Fibroblast of lung (primary cell): ENCODE measurements around the gene MED14. TPM values are rescaled to one million over a fixed set of nuclear protein-coding genes. Genes with fewer than 3 reads are reported as not detected.

Experiments used
- DNase-seq, 2 donors: peaks; one replicate each; pipeline versions ENCODE4 v3.0.0 to v3.0.0-alpha.2; 2010; ENCODE audit warnings: low read depth in 2 of 2
- H2AFZ ChIP-seq: 2 replicates; pipeline ENCODE4 v1.5.1; 2012; ENCODE audit warnings: low read length, control low read depth, inconsistent platforms
- H3K27ac ChIP-seq: 2 replicates; pipeline ENCODE4 v1.5.1; 2011; ENCODE audit warnings: low read length, control low read depth; ENCODE audit not compliant: insufficient read depth
- H3K27me3 ChIP-seq: 2 replicates; pipeline ENCODE4 v1.5.1; 2011; ENCODE audit warnings: mild to moderate bottlenecking, low read length; ENCODE audit not compliant: control insufficient read depth, insufficient read depth
- H3K36me3 ChIP-seq: 2 replicates; pipeline ENCODE4 v1.5.1; 2011; ENCODE audit warnings: low read length; ENCODE audit not compliant: control insufficient read depth, insufficient read depth
- H3K4me1 ChIP-seq: 2 replicates; pipeline ENCODE4 v1.5.1; 2011; ENCODE audit warnings: low read length; ENCODE audit not compliant: control insufficient read depth, insufficient read depth; ENCODE audit errors: extremely low read depth
- H3K4me2 ChIP-seq: 2 replicates; pipeline ENCODE4 v1.5.1; 2011; ENCODE audit warnings: low read length, control low read depth; ENCODE audit not compliant: insufficient read depth; ENCODE audit errors: extremely low read depth
- H3K4me3 ChIP-seq, 4 experiments: fragments of 200-600 bp in 1 of 4; sonication (generic) in 1 of 4; replicated peaks in 1 of 4; 2 replicates each; pipeline ENCODE4 v1.5.1; 2011 to 2016; ENCODE audit warnings: low read length in 4 of 4, low read depth in 3 of 4, mild to moderate bottlenecking in 3 of 4, control low read depth in 2 of 4, inconsistent platforms in 1 of 4, mixed read lengths in 1 of 4; ENCODE audit not compliant: insufficient read depth in 1 of 4; ENCODE audit errors: control extremely low read depth in 1 of 4
- H3K79me2 ChIP-seq: 2 replicates; pipeline ENCODE4 v1.5.1; 2012; ENCODE audit warnings: mild to moderate bottlenecking, low read length, inconsistent platforms; ENCODE audit not compliant: control insufficient read depth, insufficient read depth
- H3K9ac ChIP-seq: 2 replicates; pipeline ENCODE4 v1.5.1; 2011; ENCODE audit warnings: mild to moderate bottlenecking, low read length, control low read depth; ENCODE audit not compliant: insufficient read depth
- H3K9me3 ChIP-seq: 2 replicates; pipeline ENCODE4 v1.5.1; 2012; ENCODE audit warnings: low read depth, low read length; ENCODE audit not compliant: control insufficient read depth, insufficient read depth
- H4K20me1 ChIP-seq: 2 replicates; pipeline ENCODE4 v1.5.1; 2011; ENCODE audit warnings: low read length; ENCODE audit not compliant: control insufficient read depth, insufficient read depth; ENCODE audit errors: extremely low read depth
- EZH2 ChIP-seq: IDR thresholded peaks from 2 replicates; pipeline ENCODE4 v1.5.1; 2012; ENCODE audit warnings: low read length, control low read depth, mild to moderate bottlenecking; ENCODE audit errors: missing control alignments
- polyA plus RNA-seq, 2 donors: library from polyadenylated mRNA; depleted of rRNA in 1 of 2; stranded (reverse) in 1 of 2; unstranded in 1 of 2; fragments of >200 nt; gene quantifications; 2 replicates each; pipeline ENCODE4 v1.2.1, GENCODE V29; 2011 to 2012; ENCODE audit warnings: missing spikeins in 1 of 2
- total RNA-seq: library from RNA; depleted of rRNA; stranded (reverse); fragments of >200 nt; gene quantifications from 2 replicates; pipeline ENCODE4 v1.2.1, GENCODE V29; 2014
- TF ChIP-seq, protein P1 (sequence below), 2 donors: IDR thresholded peaks in 1 of 2; conservative IDR thresholded peaks in 1 of 2; 1 replicate in 1 of 2; 2 replicates in 1 of 2; pipeline ENCODE4 v1.5.1; 2011 to 2012; ENCODE audit warnings: low read length in 2 of 2, control low read depth in 1 of 2, inconsistent platforms in 1 of 2, low read depth in 1 of 2, mild to moderate bottlenecking in 1 of 2

The MED14 gene
- total and polyA plus RNA-seq, 2 donors (not counting 1 experiment from before 2014, with no cell fraction given) = 18.3 to 31.3 TPM

- H3K9ac ChIP-seq = no peak overlapping the region
- no peaks in the 10 kb centered on the region for H3K9me3 ChIP-seq
- DNase-seq = peak; percentile 19 to 61
- no peaks in the 10 kb centered on the region for H3K4me1 ChIP-seq
- no peaks in the 10 kb centered on the region for H3K79me2 ChIP-seq
- H3K4me2 ChIP-seq = no peak overlapping the region
- H2AFZ ChIP-seq = no peak overlapping the region
- H4K20me1 ChIP-seq = no peaks in the 10 kb centered on the region
- no peak overlapping the region for H3K4me3 ChIP-seq
- H3K36me3 ChIP-seq = no peaks in the 10 kb centered on the region
- H3K27me3 ChIP-seq = no peaks in the 10 kb centered on the region
- TF ChIP-seq, protein P1, sequence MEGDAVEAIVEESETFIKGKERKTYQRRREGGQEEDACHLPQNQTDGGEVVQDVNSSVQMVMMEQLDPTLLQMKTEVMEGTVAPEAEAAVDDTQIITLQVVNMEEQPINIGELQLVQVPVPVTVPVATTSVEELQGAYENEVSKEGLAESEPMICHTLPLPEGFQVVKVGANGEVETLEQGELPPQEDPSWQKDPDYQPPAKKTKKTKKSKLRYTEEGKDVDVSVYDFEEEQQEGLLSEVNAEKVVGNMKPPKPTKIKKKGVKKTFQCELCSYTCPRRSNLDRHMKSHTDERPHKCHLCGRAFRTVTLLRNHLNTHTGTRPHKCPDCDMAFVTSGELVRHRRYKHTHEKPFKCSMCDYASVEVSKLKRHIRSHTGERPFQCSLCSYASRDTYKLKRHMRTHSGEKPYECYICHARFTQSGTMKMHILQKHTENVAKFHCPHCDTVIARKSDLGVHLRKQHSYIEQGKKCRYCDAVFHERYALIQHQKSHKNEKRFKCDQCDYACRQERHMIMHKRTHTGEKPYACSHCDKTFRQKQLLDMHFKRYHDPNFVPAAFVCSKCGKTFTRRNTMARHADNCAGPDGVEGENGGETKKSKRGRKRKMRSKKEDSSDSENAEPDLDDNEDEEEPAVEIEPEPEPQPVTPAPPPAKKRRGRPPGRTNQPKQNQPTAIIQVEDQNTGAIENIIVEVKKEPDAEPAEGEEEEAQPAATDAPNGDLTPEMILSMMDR (conservative IDR thresholded peaks at IDR 0.05 in 1 of 2, IDR thresholded peaks at IDR 0.05 in 1 of 2; ENCODE audit: low read depth in 1 of 2, low read length in 2 of 2) = no peak
- no peak for TF ChIP-seq EZH2
- no peak overlapping the region for H3K27ac ChIP-seq
Measured at GRCh38 chrX:40773809-40774208, 38.5 kb upstream of the MED14 start.

GRCh38 chrX:40773188-40773587, 37.8 kb upstream of the MED14 start:
- no peak overlapping the region for H3K27ac ChIP-seq
- H3K4me2 ChIP-seq = no peak overlapping the region
- no peaks in the 10 kb centered on the region for H4K20me1 ChIP-seq

DNA sequence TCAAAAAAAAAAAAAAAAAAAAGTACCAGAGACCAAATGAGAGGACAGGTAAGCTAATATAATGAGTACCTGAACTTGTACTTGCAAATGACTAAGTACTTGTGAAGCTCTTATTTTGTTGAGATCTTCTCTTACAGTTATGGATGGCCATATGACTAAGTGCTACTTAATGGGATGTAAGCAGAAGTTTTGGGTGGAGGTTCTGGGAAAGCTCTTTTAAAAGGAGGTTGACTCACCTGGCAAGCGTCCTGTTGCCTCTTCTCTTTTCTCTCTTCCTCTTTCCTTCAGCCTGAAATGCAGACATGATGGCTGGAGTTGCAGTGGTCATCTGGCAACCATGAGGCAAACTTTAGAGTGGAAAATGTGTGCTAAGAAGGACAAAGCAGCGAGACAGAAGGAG, 36.9 kb upstream of the MED14 start:
- peak; percentile 27 to 84 for DNase-seq
- H2AFZ ChIP-seq = no peak overlapping the region
- no peak overlapping the region for H3K4me3 ChIP-seq
- H4K20me1 ChIP-seq = no peaks in the 10 kb centered on the region
- no peaks in the 10 kb centered on the region for H3K9me3 ChIP-seq
- H3K4me2 ChIP-seq = no peak overlapping the region
- H3K36me3 ChIP-seq = no peaks in the 10 kb centered on the region
- no peak overlapping the region for H3K9ac ChIP-seq
- no peaks in the 10 kb centered on the region for H3K4me1 ChIP-seq
- H3K27ac ChIP-seq = no peak overlapping the region
- H3K27me3 ChIP-seq = no peaks in the 10 kb centered on the region
- TF ChIP-seq EZH2 = no peak
- TF ChIP-seq, protein P1 (conservative IDR thresholded peaks at IDR 0.05 in 1 of 2, IDR thresholded peaks at IDR 0.05 in 1 of 2; ENCODE audit: low read depth in 1 of 2, low read length in 2 of 2) = no peak
- H3K79me2 ChIP-seq = no peaks in the 10 kb centered on the region

More at GRCh38 chrX:40773188-40773587, 37.8 kb upstream of the MED14 start:
- TF ChIP-seq, protein P1 (conservative IDR thresholded peaks at IDR 0.05 in 1 of 2, IDR thresholded peaks at IDR 0.05 in 1 of 2; ENCODE audit: low read depth in 1 of 2, low read length in 2 of 2) = no peak
- TF ChIP-seq EZH2 = no peak
- Histone ChIP-seq H3K27me3 (no peaks in the 10 kb centered on the region), H2AFZ (no peak overlapping the region), H3K9ac (no peak overlapping the region), H3K4me1 (no peaks in the 10 kb centered on the region), H3K79me2 (no peaks in the 10 kb centered on the region), H3K4me3 (no peak overlapping the region), H3K36me3 (no peaks in the 10 kb centered on the region), H3K9me3 (no peaks in the 10 kb centered on the region)
- DNase-seq = no peak
